H9 (cell line): ENCODE results near the gene SLC12A4. TPM values are rescaled to one million over a fixed set of nuclear protein-coding genes. Genes with fewer than 3 reads are reported as not detected.

ENCODE experiments used
- DNase-seq: peaks from one replicate; pipeline ENCODE4 v3.0.0-alpha.2; 2017
- H2AFZ ChIP-seq: one replicate; pipeline ENCODE4 v1.6.1; 2013; ENCODE audit warnings: mild to moderate bottlenecking, low read length, control low read depth, moderate library complexity
- H2AK5ac ChIP-seq: 2 replicates; pipeline ENCODE4 v1.6.1; 2013; ENCODE audit warnings: low read length, control low read depth, mixed read lengths; ENCODE audit not compliant: insufficient read length
- H2BK120ac ChIP-seq: one replicate; pipeline ENCODE4 v1.6.1; 2013; ENCODE audit warnings: low read depth, mild to moderate bottlenecking, low read length, control low read depth, inconsistent platforms; ENCODE audit not compliant: poor library complexity, severe bottlenecking
- H2BK12ac ChIP-seq: 2 replicates; pipeline ENCODE4 v1.6.1; 2013; ENCODE audit warnings: low read length, control low read depth, mixed read lengths, low read depth; ENCODE audit not compliant: insufficient read length
- H2BK15ac ChIP-seq: 2 replicates; pipeline ENCODE4 v1.6.1; 2013; ENCODE audit warnings: low read depth, low read length, control low read depth
- H2BK20ac ChIP-seq: one replicate; pipeline ENCODE4 v1.6.1; 2013; ENCODE audit warnings: low read depth, mild to moderate bottlenecking, low read length, control low read depth, inconsistent platforms; ENCODE audit not compliant: poor library complexity, severe bottlenecking
- H2BK5ac ChIP-seq: 2 replicates; pipeline ENCODE4 v1.6.1; 2013; ENCODE audit warnings: low read length, control low read depth, mixed read lengths; ENCODE audit not compliant: insufficient read length
- H3K14ac ChIP-seq: 2 replicates; pipeline ENCODE4 v1.6.1; 2013; ENCODE audit warnings: low read length, control low read depth; ENCODE audit not compliant: insufficient read depth
- H3K18ac ChIP-seq: 2 replicates; pipeline ENCODE4 v1.6.1; 2013; ENCODE audit warnings: low read depth, mild to moderate bottlenecking, mixed read lengths, low read length, control low read depth; ENCODE audit not compliant: insufficient read length
- H3K23ac ChIP-seq: 2 replicates; pipeline ENCODE4 v1.6.1; 2013; ENCODE audit warnings: low read length, control low read depth, mixed read lengths, low read depth; ENCODE audit not compliant: insufficient read length
- H3K23me2 ChIP-seq: 2 replicates; pipeline ENCODE4 v1.6.1; 2013; ENCODE audit warnings: low read depth, mild to moderate bottlenecking, mixed read lengths, low read length, control low read depth; ENCODE audit not compliant: insufficient read length, poor library complexity, severe bottlenecking
- H3K27ac ChIP-seq: 2 replicates; pipeline ENCODE4 v1.5.1; 2013; ENCODE audit warnings: low read length, control low read depth, mixed read lengths, low read depth; ENCODE audit not compliant: insufficient read length
- H3K27me3 ChIP-seq: 2 replicates; pipeline ENCODE4 v1.6.1; 2013; ENCODE audit warnings: low read length, control low read depth, inconsistent platforms; ENCODE audit not compliant: insufficient read depth
- H3K4ac ChIP-seq: 2 replicates; pipeline ENCODE4 v1.6.1; 2013; ENCODE audit warnings: low read depth, mild to moderate bottlenecking, control low read depth, inconsistent platforms, low read length, moderate library complexity
- H3K4me1 ChIP-seq: 2 replicates; pipeline ENCODE4 v1.6.1; 2013; ENCODE audit warnings: low read length, control low read depth, inconsistent platforms; ENCODE audit not compliant: insufficient read depth
- H3K4me2 ChIP-seq: 2 replicates; pipeline ENCODE4 v1.6.1; 2013; ENCODE audit warnings: low read length, control low read depth, mixed read lengths; ENCODE audit not compliant: insufficient read length, insufficient read depth
- H3K56ac ChIP-seq: 2 replicates; pipeline ENCODE4 v1.6.1; 2013; ENCODE audit warnings: low read depth, mild to moderate bottlenecking, mixed read lengths, low read length, control low read depth; ENCODE audit not compliant: insufficient read length
- H3K79me1 ChIP-seq: 2 replicates; pipeline ENCODE4 v1.6.1; 2013; ENCODE audit warnings: low read depth, mild to moderate bottlenecking, moderate library complexity, low read length, control low read depth, inconsistent platforms; ENCODE audit not compliant: insufficient read depth, poor library complexity, severe bottlenecking
- H3K79me2 ChIP-seq: 2 replicates; pipeline ENCODE4 v1.6.1; 2013; ENCODE audit warnings: low read length, control low read depth, inconsistent platforms; ENCODE audit not compliant: insufficient read depth
- H3K9ac ChIP-seq: 2 replicates; pipeline ENCODE4 v1.6.1; 2013; ENCODE audit warnings: low read length, control low read depth, mixed read lengths; ENCODE audit not compliant: insufficient read length; ENCODE audit errors: extremely low read depth
- H3K9me3 ChIP-seq: one replicate; pipeline ENCODE4 v1.6.1; 2013; ENCODE audit warnings: low read depth, low read length, inconsistent platforms; ENCODE audit not compliant: control insufficient read depth
- H3T11ph ChIP-seq: one replicate; pipeline ENCODE4 v1.6.1; 2013; ENCODE audit warnings: mild to moderate bottlenecking, low read length, control low read depth, inconsistent platforms
- H4K20me1 ChIP-seq: one replicate; pipeline ENCODE4 v1.6.1; 2013; ENCODE audit not compliant: control insufficient read depth, insufficient read length, insufficient read depth
- H4K5ac ChIP-seq: 2 replicates; pipeline ENCODE4 v1.6.1; 2013; ENCODE audit warnings: low read depth, mild to moderate bottlenecking, mixed read lengths, low read length, control low read depth; ENCODE audit not compliant: insufficient read length
- H4K8ac ChIP-seq: replicated peaks from 2 replicates; pipeline ENCODE4 v1.6.1; 2013; ENCODE audit warnings: low read length, control low read depth, mixed read lengths, low read depth; ENCODE audit not compliant: insufficient read length
- H4K91ac ChIP-seq: 2 replicates; pipeline ENCODE4 v1.6.1; 2013; ENCODE audit warnings: low read depth, mild to moderate bottlenecking, moderate library complexity, mixed read lengths, low read length, control low read depth; ENCODE audit not compliant: insufficient read length
- H3K27ac Mint-ChIP-seq, 3 experiments: 2 replicates in 2 of 3; 3 replicates in 1 of 3; pipeline ENCODE4 v1.8.0; 2020 to 2021; ENCODE audit warnings: mixed read lengths in 3 of 3, mild to moderate bottlenecking in 1 of 3, moderate library complexity in 1 of 3
- H3K27me3 Mint-ChIP-seq: 2 replicates; pipeline ENCODE4 v1.8.0; 2021; ENCODE audit warnings: low read depth, mild to moderate bottlenecking, moderate library complexity, mixed read lengths
- H3K36me3 Mint-ChIP-seq, 3 experiments: 2 replicates in 2 of 3; 3 replicates in 1 of 3; pipeline ENCODE4 v1.8.0; 2020 to 2021; ENCODE audit warnings: low read depth in 3 of 3, mixed read lengths in 3 of 3; ENCODE audit not compliant: insufficient read depth in 1 of 3
- H3K4me1 Mint-ChIP-seq, 2 experiments: 2 replicates each; pipeline ENCODE4 v1.8.0; 2020; ENCODE audit warnings: mixed read lengths in 2 of 2
- H3K4me3 Mint-ChIP-seq, 2 experiments: 2 replicates in 1 of 2; 3 replicates in 1 of 2; pipeline ENCODE4 v1.8.0; 2020 to 2021; ENCODE audit warnings: mild to moderate bottlenecking in 2 of 2, mixed read lengths in 2 of 2, moderate library complexity in 1 of 2
- H3K9me3 Mint-ChIP-seq, 2 experiments: 2 replicates in 1 of 2; 3 replicates in 1 of 2; pipeline ENCODE4 v1.8.0; 2020; ENCODE audit warnings: mild to moderate bottlenecking in 2 of 2, mixed read lengths in 2 of 2, moderate library complexity in 1 of 2
- WGBS: extraction: QIAGEN DNeasy Blood & Tissue Kit; methylation state at CpG from one replicate; pipeline ENCODE4 v1.1.7; 2013; ENCODE audit warnings: missing lambda C conversion rate, low lambda C conversion rate, mixed read lengths; ENCODE audit not compliant: insufficient read length; ENCODE audit errors: extremely low coverage; 5-methylcytosine and 5-hydroxymethylcytosine counted together
- total RNA-seq: library from RNA; stranded (reverse); gene quantifications from 2 replicates; pipeline ENCODE4 v1.2.1, GENCODE V29; 2021
- TF ChIP-seq, protein P1 (sequence below): fragments of 200-600 bp; sonication (generic); conservative IDR thresholded peaks from 3 replicates; pipeline ENCODE4 v1.8.0; 2021; ENCODE audit warnings: antibody characterized with exemption, mild to moderate bottlenecking

The SLC12A4 gene
- total RNA-seq, 1 experiment from 2014 or later: 46.7 TPM

DNA sequence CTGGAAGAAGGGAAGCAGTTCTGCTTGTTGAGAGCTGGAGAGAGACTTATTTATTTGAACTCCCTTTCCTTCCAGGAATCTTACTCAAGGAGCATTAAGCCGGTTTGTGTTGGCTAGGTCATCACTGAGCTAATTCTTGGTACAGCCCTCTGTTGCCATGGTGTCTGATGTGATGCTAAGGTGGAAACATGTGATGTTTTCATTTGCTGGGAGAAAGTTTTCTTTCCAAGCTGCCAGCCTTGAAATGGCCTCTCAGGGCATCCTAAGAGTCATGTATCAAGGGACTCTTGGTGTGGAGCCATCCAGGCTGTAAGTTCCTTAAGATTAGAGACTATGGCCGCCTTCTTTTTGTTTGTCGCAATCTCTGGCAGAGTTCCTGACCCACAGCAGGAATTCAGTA is 71.2 kb downstream of the SLC12A4 start:
- no peaks in the 10 kb centered on the region for H3K27me3 ChIP-seq
- no peak overlapping the region for H3K18ac ChIP-seq
- peak overlapping the region in 1 of 3 experiments; percentile 5; a peak in 2 of 7 replicates for H3K27ac Mint-ChIP-seq
- no peak for DNase-seq
- H3K27me3 Mint-ChIP-seq: no peaks in the 10 kb centered on the region
- TF ChIP-seq, protein P1, sequence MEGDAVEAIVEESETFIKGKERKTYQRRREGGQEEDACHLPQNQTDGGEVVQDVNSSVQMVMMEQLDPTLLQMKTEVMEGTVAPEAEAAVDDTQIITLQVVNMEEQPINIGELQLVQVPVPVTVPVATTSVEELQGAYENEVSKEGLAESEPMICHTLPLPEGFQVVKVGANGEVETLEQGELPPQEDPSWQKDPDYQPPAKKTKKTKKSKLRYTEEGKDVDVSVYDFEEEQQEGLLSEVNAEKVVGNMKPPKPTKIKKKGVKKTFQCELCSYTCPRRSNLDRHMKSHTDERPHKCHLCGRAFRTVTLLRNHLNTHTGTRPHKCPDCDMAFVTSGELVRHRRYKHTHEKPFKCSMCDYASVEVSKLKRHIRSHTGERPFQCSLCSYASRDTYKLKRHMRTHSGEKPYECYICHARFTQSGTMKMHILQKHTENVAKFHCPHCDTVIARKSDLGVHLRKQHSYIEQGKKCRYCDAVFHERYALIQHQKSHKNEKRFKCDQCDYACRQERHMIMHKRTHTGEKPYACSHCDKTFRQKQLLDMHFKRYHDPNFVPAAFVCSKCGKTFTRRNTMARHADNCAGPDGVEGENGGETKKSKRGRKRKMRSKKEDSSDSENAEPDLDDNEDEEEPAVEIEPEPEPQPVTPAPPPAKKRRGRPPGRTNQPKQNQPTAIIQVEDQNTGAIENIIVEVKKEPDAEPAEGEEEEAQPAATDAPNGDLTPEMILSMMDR: no peak
- no peak overlapping the region for H2BK5ac ChIP-seq
- H2AK5ac ChIP-seq: no peak overlapping the region
- H3K56ac ChIP-seq: no peak overlapping the region
- no peak overlapping the region for H4K5ac ChIP-seq
- H3K9me3 Mint-ChIP-seq: no peaks in the 10 kb centered on the region
- no peaks in the 10 kb centered on the region for H3K36me3 Mint-ChIP-seq
- H3K79me2 ChIP-seq: peaks cover 8% of the 10 kb centered on the region; the same call in 1 of the 2 replicates
- peaks cover 6% of the 10 kb centered on the region for H3K23me2 ChIP-seq
- no peak overlapping the region for H3K23ac ChIP-seq
- no peaks in the 10 kb centered on the region for H3K9me3 ChIP-seq
- WGBS: no CpG with 5 or more reads among the region's 3 CpGs
- peaks cover 7% of the 10 kb centered on the region for H3K79me1 ChIP-seq
- no peak overlapping the region for H4K8ac ChIP-seq
- no peak overlapping the region for H3K4me2 ChIP-seq
- H3K9ac ChIP-seq: no peak overlapping the region
- no peaks in the 10 kb centered on the region for H4K20me1 ChIP-seq
- H2AFZ ChIP-seq: no peak overlapping the region
- H3K4me1 Mint-ChIP-seq: peaks cover 14 to 16% of the 10 kb centered on the region in 2 experiments
- H3K4me3 Mint-ChIP-seq: peak overlapping the region in 1 of 2 experiments; percentile 38; a peak in 2 of 5 replicates
- H3K14ac ChIP-seq: no peak overlapping the region
- H4K91ac ChIP-seq: no peak overlapping the region
- H3K27ac ChIP-seq: no peak overlapping the region
- no peak overlapping the region for H2BK20ac ChIP-seq
- no peak overlapping the region for H2BK12ac ChIP-seq
- H3T11ph ChIP-seq: no peak overlapping the region
- H3K4ac ChIP-seq: no peak overlapping the region
- no peaks in the 10 kb centered on the region for H3K4me1 ChIP-seq
- no peak overlapping the region for H2BK15ac ChIP-seq
- H2BK120ac ChIP-seq: no peak overlapping the region
